Astrocyte of the spinal cord (primary cell): ENCODE results near the gene PSMD10.

Experiments
- DNase-seq: peaks from one replicate; pipeline ENCODE4 v3.0.0; 2011; ENCODE audit warnings: low read depth, low spot score
- H3K4me3 ChIP-seq: 2 replicates; pipeline ENCODE4 v1.5.1; 2011; ENCODE audit warnings: low read depth, mild to moderate bottlenecking, low read length, moderate library complexity
- CTCF ChIP-seq: IDR thresholded peaks from 2 replicates; pipeline ENCODE4 v1.5.1; 2012; ENCODE audit warnings: low read depth, mild to moderate bottlenecking, low read length, inconsistent platforms
- in situ Hi-C: cut with HindIII; loops from 2 replicates; pipeline ENCODE4 v1.10.0; 2017; ENCODE audit warnings: low sequenced_read_pairs

PSMD10 gene

GRCh38 chrX:108064613-108065012, 26.7 kb downstream of the PSMD10 start:
- DNase-seq = no peak
- H3K4me3 ChIP-seq = no peak overlapping the region
- no peak for TF ChIP-seq CTCF
- in situ Hi-C loops = no loop called here

GRCh38 chrX:108064001-108064400, 27.3 kb downstream of the PSMD10 start:
- no peak for TF ChIP-seq CTCF
- no peak overlapping the region for H3K4me3 ChIP-seq
- in situ Hi-C loops = no loop called here
- no peak for DNase-seq

DNA sequence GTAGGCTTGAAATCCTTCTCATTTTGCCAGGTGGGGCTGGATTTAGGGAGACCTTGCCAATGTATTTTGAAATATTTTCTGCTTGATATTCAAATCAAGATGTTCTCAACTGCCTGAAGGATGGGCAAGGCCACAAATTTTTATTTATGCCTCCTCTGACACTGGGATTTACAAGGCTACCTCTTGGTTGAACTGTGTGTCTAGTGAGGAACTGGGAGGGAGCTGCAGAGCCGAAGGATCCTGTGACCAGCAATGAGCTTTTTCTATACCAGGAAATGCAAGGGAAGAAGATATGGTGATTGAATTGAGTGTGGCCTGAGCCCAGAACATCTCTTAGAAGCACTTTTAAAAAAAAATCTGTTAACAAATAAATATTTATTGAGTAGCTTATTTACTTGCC, 31.5 kb downstream of the PSMD10 start:
- in situ Hi-C loops = no loop called here

GRCh38 chrX:108055546-108055945, 35.8 kb downstream of the PSMD10 start:
- H3K4me3 ChIP-seq = no peak overlapping the region
- no peak for DNase-seq
- no peak for TF ChIP-seq CTCF
- in situ Hi-C loops = no loop called here

More for the DNA sequence above, 31.5 kb downstream of the PSMD10 start:
- no peak overlapping the region for H3K4me3 ChIP-seq
- no peak for DNase-seq
- TF ChIP-seq CTCF = no peak

GRCh38 chrX:108053218-108053617, 38.1 kb downstream of the PSMD10 start:
- TF ChIP-seq CTCF = no peak
- in situ Hi-C loops = no loop called here
- no peak overlapping the region for H3K4me3 ChIP-seq
- DNase-seq = no peak

DNA sequence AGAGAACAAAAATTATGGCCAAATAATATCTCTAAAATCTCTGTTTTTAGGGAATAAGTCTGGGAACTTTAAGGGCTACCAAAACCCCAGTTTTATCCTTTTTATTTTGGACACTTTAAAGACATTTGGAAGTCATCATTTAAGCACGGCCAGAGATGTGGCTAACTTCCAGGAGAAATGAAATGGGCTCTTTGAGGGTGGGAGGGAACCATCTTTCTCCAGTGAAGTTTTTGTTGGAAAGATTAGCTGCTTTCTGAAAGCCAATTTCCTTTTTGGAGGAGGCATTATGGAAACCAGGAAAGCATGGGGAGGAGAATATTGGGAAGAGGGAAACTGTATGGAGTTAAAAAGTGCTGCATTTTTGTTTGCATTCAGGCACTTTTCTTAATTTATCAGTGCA, 41.7 kb downstream of the PSMD10 start:
- no peak for DNase-seq
- no peak overlapping the region for H3K4me3 ChIP-seq
- in situ Hi-C loops = no loop called here
- no peak for TF ChIP-seq CTCF

- no peak for DNase-seq
- no peak for TF ChIP-seq CTCF
- no peak within 1 kb of the TSS for H3K4me3 ChIP-seq
- in situ Hi-C loops = no loop called here
These were observed 46.6 kb downstream of the PSMD10 start, which contains the start of gene VSIG1 for GRCh38 chrX:108044554-108045256. VSIG1 (plus strand) TSS chrX:108045065; CDS start chrX:108045131, 66 bp downstream.
